ENCODE results near the gene WDFY2.

DNA sequence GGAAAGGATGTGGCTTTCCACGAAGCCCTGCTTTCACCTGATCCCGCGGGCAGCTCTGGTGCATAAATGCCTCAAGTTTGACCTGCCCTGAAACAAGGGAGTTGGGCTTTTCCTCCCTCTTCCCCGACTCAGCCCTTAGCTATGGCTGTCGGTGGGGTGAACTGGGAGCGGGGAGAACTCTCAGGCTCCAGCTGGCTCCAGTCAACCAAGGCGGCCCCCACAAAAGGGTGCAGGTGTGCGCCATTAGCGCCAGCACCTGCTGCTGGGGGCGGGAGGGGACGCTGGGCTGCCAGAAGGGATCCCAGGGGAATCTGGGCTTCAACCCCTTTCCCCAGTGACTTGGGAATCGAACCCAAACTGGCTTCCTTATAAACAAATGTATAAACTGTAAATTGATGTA lies 226.8 kb downstream of the WDFY2 start:
- TF ChIP-seq, protein P1, sequence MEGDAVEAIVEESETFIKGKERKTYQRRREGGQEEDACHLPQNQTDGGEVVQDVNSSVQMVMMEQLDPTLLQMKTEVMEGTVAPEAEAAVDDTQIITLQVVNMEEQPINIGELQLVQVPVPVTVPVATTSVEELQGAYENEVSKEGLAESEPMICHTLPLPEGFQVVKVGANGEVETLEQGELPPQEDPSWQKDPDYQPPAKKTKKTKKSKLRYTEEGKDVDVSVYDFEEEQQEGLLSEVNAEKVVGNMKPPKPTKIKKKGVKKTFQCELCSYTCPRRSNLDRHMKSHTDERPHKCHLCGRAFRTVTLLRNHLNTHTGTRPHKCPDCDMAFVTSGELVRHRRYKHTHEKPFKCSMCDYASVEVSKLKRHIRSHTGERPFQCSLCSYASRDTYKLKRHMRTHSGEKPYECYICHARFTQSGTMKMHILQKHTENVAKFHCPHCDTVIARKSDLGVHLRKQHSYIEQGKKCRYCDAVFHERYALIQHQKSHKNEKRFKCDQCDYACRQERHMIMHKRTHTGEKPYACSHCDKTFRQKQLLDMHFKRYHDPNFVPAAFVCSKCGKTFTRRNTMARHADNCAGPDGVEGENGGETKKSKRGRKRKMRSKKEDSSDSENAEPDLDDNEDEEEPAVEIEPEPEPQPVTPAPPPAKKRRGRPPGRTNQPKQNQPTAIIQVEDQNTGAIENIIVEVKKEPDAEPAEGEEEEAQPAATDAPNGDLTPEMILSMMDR (IDR thresholded peaks at IDR 0.05), result no peak
- TF ChIP-seq POLR2A (IDR thresholded peaks at IDR 0.05), result no peak

Measured in body of pancreas (tissue), 4 donors.